ENCODE results near the gene TPSB2.

The TPSB2 gene

DNA sequence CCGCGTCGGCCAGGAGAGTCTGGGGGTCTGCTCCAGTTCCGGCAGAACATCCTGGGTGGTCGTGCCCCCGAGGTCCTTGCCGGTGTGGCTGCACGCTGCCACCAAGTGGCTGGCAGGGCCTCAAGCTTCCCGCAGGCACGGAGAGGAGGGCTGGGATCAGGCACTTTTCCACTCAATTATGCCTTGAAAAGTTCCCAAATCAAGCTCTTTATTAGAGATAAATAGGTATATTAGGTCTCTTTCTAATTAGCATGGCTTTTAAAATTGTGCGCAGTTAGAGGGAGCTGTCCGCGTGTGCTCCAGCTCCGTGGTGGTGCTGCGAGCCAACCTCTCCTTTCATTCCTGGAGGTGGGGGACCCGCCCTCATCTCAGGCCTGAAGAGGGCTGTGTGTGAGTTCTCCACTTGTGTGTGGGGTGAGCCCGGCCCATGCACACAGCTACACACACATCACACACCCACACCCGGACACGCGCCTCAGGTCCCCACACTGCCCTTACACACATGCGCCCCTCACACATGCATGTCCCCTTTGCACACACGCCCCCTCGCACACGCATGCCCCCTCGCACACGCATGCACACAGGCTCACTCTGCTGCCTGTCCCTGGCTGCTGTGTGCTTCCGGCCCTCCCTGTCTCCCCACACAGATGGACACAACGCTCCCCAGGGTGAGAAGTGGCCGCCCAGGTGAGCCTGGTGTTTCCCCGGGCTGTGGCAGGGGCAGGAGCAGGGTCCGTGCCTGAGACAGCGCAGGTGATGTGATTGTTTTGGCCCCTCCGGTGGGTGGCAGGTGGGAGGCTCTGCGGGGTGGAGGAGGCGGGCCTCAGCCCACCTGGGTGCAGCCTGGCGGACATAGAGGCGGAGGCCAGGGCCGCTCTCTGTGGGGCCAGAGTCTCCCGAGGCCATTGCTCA is 48.3 kb downstream of the TPSB2 start:
- DNase-seq = no peak

DNA sequence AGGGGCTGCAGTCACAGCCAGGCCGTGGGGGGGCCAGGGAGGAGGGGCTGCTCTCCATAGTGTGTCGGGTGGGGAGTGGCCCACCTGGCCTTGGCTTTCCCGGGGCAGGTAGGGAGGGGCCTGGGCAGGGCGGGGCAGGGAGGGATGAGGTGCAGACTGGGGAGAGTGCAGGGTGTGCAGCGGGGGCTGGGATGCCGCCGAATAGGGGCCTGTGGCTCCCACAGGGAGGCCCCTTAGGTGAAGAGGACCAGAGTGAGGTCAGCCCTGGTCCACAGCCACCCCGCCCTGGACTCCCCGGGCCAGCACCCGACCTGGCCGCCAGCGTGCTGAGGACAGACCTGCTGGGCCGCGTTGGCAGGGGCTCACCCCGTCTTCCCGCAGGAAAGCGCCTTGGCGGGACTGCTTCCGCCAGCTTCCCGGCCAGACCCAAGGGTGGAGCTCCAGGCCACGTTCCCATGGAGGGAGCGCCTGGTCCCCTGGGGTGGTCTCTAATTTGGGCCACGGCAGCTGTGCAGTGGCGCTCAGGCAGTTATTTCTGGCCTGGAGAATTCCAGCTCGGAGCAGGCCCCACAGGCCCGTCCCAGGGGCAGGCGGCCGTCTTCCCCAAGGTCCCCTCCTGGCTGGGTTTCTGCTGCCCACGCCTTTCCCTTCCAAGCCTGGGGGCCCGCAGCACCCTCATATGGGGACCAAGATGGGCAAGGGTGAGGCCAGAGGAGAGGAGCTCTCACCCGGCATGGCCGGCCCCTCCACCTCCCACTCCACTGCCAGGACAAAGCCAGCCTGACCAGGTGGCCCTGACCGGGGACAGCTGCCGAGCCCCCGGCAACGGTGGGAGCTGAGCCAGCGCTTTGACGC is 49.2 kb downstream of the TPSB2 start:
- DNase-seq = no peak

All from effector CD4-positive, alpha-beta T cell (primary cell).